WERI-Rb-1 (cell line): ENCODE results near the gene MEF2A.
"Not testable (repeated sequence)": the region's sequence is repeated elsewhere in the genome, so short reads cannot be mapped to it uniquely, and the experiment has no call there.

ENCODE experiments used
- DNase-seq: peaks from one replicate; pipeline ENCODE4 v3.0.0-alpha.2; 2020
- H3K27ac ChIP-seq: fragments of 250-450 bp; sonication (Bioruptor Pico); 2 replicates; pipeline ENCODE4 v1.5.1; 2020; ENCODE audit warnings: mild to moderate bottlenecking, moderate library complexity
- H3K27me3 ChIP-seq: fragments of 250-450 bp; sonication (Bioruptor Pico); 2 replicates; pipeline ENCODE4 v1.5.1; 2021; ENCODE audit warnings: mild to moderate bottlenecking, low read depth, moderate library complexity; ENCODE audit not compliant: insufficient read depth, severe bottlenecking
- H3K36me3 ChIP-seq: fragments of 250-450 bp; sonication (Bioruptor Pico); 2 replicates; pipeline ENCODE4 v1.5.1; 2020; ENCODE audit warnings: mild to moderate bottlenecking, moderate library complexity
- H3K4me3 ChIP-seq: 2 replicates; pipeline ENCODE4 v1.5.1; 2011; ENCODE audit warnings: low read depth, mild to moderate bottlenecking, control low read depth, low read length
- H3K9me3 ChIP-seq: fragments of 250-450 bp; sonication (Bioruptor Pico); 2 replicates; pipeline ENCODE4 v1.5.1; 2021; ENCODE audit warnings: mild to moderate bottlenecking, moderate library complexity; ENCODE audit not compliant: severe bottlenecking
- CTCF ChIP-seq: IDR thresholded peaks from 2 replicates; pipeline ENCODE4 v1.5.1; 2011; ENCODE audit warnings: low read depth, mild to moderate bottlenecking, control low read depth, inconsistent platforms, low read length

The MEF2A gene

GRCh38 chr15:99565299-99566156, at the start of gene MEF2A:
Gene MEF2A, plus strand, starts transcription at chr15:99565984. Its CDS starts 67,136 bp downstream, at chr15:99633120.
- no peak for TF ChIP-seq CTCF

GRCh38 chr15:99518191-99518590, 47.6 kb upstream of the MEF2A start:
- Histone ChIP-seq H3K9me3 (no peaks in the 10 kb centered on the region), H3K27ac (no peak overlapping the region), H3K4me3 (no peak overlapping the region), H3K36me3 (no peaks in the 10 kb centered on the region), H3K27me3 (no peaks in the 10 kb centered on the region)
- no peak for TF ChIP-seq CTCF
- no peak for DNase-seq

More at GRCh38 chr15:99565299-99566156, at the start of gene MEF2A:
- Histone ChIP-seq H3K27ac (peak within 1 kb of the TSS; percentile 93), H3K4me3 (peak within 1 kb of the TSS; percentile 93), H3K36me3 (no peaks in the 10 kb centered on the region; the same call in 1 of the 2 replicates), H3K9me3 (no peaks in the 10 kb centered on the region), H3K27me3 (no peaks in the 10 kb centered on the region)
- peak; percentile 95 for DNase-seq

- H3K9me3 ChIP-seq, DNase-seq: not testable (repeated sequence)
These were observed 46.4 kb upstream of the MEF2A start for GRCh38 chr15:99519366-99519765.

GRCh38 chr15:99522288-99522687, 43.5 kb upstream of the MEF2A start:
- H3K36me3 ChIP-seq = no peaks in the 10 kb centered on the region
- H3K27me3 ChIP-seq = no peaks in the 10 kb centered on the region
- H3K27ac ChIP-seq = no peak overlapping the region
- H3K9me3 ChIP-seq = no peaks in the 10 kb centered on the region
- DNase-seq = no peak
- H3K4me3 ChIP-seq = no peak overlapping the region
- no peak for TF ChIP-seq CTCF

More at GRCh38 chr15:99519366-99519765, 46.4 kb upstream of the MEF2A start:
- not testable (repeated sequence) for H3K27me3 ChIP-seq, H3K36me3 ChIP-seq, H3K4me3 ChIP-seq, H3K27ac ChIP-seq

- H3K27ac ChIP-seq = no peak overlapping the region
- no peak for TF ChIP-seq CTCF
- H3K27me3 ChIP-seq = no peaks in the 10 kb centered on the region
- H3K9me3 ChIP-seq = no peaks in the 10 kb centered on the region
- no peak for DNase-seq
- H3K4me3 ChIP-seq = no peak overlapping the region
- no peaks in the 10 kb centered on the region for H3K36me3 ChIP-seq
These were observed 39.6 kb upstream of the MEF2A start for GRCh38 chr15:99526176-99526575.

GRCh38 chr15:99526671-99527070, 39.1 kb upstream of the MEF2A start:
- no peak overlapping the region for H3K4me3 ChIP-seq
- no peaks in the 10 kb centered on the region for H3K9me3 ChIP-seq
- H3K27ac ChIP-seq = no peak overlapping the region
- no peaks in the 10 kb centered on the region for H3K27me3 ChIP-seq
- no peaks in the 10 kb centered on the region for H3K36me3 ChIP-seq
- no peak for DNase-seq
- TF ChIP-seq CTCF = no peak
